CD4-positive, alpha-beta T cell (primary cell): ENCODE results near the gene TFE3. TPM values are rescaled to one million over a fixed set of nuclear protein-coding genes. Genes with fewer than 3 reads are reported as not detected.
A peak's percentile ranks its signal among the peaks of the same experiment; 100 is the strongest.

Experiments used
- ATAC-seq: fragments of 200-7000 bp; cut with Tn5 transposase; one replicate; pipeline ENCODE4 v1.10.0; 2022; ENCODE audit warnings: mild to moderate bottlenecking; ENCODE audit not compliant: poor library complexity
- CTCF ChIA-PET: fragments of 350-600 bp; sonication (Branson Sonifier 250); formaldehyde crosslinking; loops from one replicate; lab custom pipeline; 2021; ENCODE audit warnings: antibody characterized with exemption, inconsistent platforms; lab: Charles Lee
- POLR2A ChIA-PET: fragments of 350-600 bp; sonication (Branson Sonifier 250); formaldehyde crosslinking; loops from one replicate; lab custom pipeline; 2021; ENCODE audit warnings: antibody characterized with exemption, inconsistent platforms; lab: Charles Lee
- DNase-seq, 14 experiments: peaks; one replicate each; pipeline ENCODE4 v3.0.0-alpha.2; 2013 to 2020; ENCODE audit warnings: mixed read lengths in 2 of 14
- H3K27ac ChIP-seq, 2 donors: one replicate each; pipeline versions ENCODE4 v1.5.1 to v1.7.0; 2013; ENCODE audit warnings: low read length in 2 of 2, low read depth in 1 of 2, mild to moderate bottlenecking in 1 of 2
- H3K27me3 ChIP-seq, 2 experiments: 1 replicate in 1 of 2; 2 replicates in 1 of 2; pipeline versions ENCODE4 v1.6.1 to v1.7.0; 2013; ENCODE audit warnings: low read length in 2 of 2, control low read depth in 1 of 2, mild to moderate bottlenecking in 1 of 2, moderate library complexity in 1 of 2; ENCODE audit not compliant: insufficient read depth in 2 of 2, control insufficient read depth in 1 of 2
- H3K36me3 ChIP-seq: one replicate; pipeline ENCODE4 v1.6.1; 2013; ENCODE audit warnings: low read length, control low read depth; ENCODE audit not compliant: insufficient read depth
- H3K4me1 ChIP-seq: one replicate; pipeline ENCODE4 v1.6.1; 2013; ENCODE audit warnings: low read length, control low read depth; ENCODE audit not compliant: insufficient read depth
- H3K4me3 ChIP-seq: one replicate; pipeline ENCODE4 v1.5.1; 2013; ENCODE audit warnings: mild to moderate bottlenecking, low read length, moderate library complexity
- H3K9me3 ChIP-seq, 2 experiments: 1 replicate in 1 of 2; 2 replicates in 1 of 2; pipeline versions ENCODE4 v1.6.1 to v1.7.0; 2013; ENCODE audit warnings: low read length in 2 of 2, mild to moderate bottlenecking in 2 of 2, control low read depth in 1 of 2, moderate library complexity in 1 of 2; ENCODE audit not compliant: control insufficient read depth in 1 of 2, insufficient read depth in 1 of 2
- H3K27ac Mint-ChIP-seq: one replicate; pipeline ENCODE4 v1.8.0; 2020; ENCODE audit warnings: mixed read lengths
- H3K27me3 Mint-ChIP-seq: one replicate; pipeline ENCODE4 v1.8.0; 2021; ENCODE audit warnings: mixed read lengths
- H3K36me3 Mint-ChIP-seq: one replicate; pipeline ENCODE4 v1.8.0; 2021; ENCODE audit warnings: low read depth, mixed read lengths
- H3K4me1 Mint-ChIP-seq: one replicate; pipeline ENCODE4 v1.8.0; 2021; ENCODE audit warnings: low read depth, mixed read lengths
- H3K4me3 Mint-ChIP-seq: one replicate; pipeline ENCODE4 v1.8.0; 2020; ENCODE audit warnings: mild to moderate bottlenecking, mixed read lengths
- H3K9me3 Mint-ChIP-seq: one replicate; pipeline ENCODE4 v1.8.0; 2020; ENCODE audit warnings: mixed read lengths
- intact Hi-C, 2 experiments: fragments of 100-400 bp; cut with DNase I in 1 of 2; cut with micrococcal nuclease in 1 of 2; formaldehyde crosslinking; loops; one replicate each; pipeline versions ENCODE4 v1.15.1 to v1.9.0; 2023 to 2025; cut with DNase I, micrococcal nuclease
- total RNA-seq, 174 experiments: library from RNA in 2 of 174; stranded (reverse) in 2 of 174; gene quantifications; one replicate each; pipeline ENCODE4 v1.2.3 and lab custom pipeline; 2021 to 2026
- TF ChIP-seq, protein P1 (sequence below): fragments of 200-600 bp; IDR thresholded peaks from one replicate; pipeline ENCODE4 v1.8.0; 2022; ENCODE audit warnings: antibody characterized with exemption, mild to moderate bottlenecking

Gene TFE3
- total RNA-seq, 2 experiments from 2014 or later: 38.6 to 40.9 TPM

- ATAC-seq: no peak
- Histone ChIP-seq H3K4me3 (peak overlapping the region; percentile 66), H3K27ac (peak overlapping the region; percentile 84 to 88), H3K36me3 (peaks cover 21% of the 10 kb centered on the region), H3K4me1 (peaks cover 42% of the 10 kb centered on the region), H3K9me3 (no peaks in the 10 kb centered on the region), H3K27me3 (no peaks in the 10 kb centered on the region)
- DNase-seq: peak in 3 of 14 experiments; percentile 14 to 28 (median 25)
- TF ChIP-seq, protein P1, sequence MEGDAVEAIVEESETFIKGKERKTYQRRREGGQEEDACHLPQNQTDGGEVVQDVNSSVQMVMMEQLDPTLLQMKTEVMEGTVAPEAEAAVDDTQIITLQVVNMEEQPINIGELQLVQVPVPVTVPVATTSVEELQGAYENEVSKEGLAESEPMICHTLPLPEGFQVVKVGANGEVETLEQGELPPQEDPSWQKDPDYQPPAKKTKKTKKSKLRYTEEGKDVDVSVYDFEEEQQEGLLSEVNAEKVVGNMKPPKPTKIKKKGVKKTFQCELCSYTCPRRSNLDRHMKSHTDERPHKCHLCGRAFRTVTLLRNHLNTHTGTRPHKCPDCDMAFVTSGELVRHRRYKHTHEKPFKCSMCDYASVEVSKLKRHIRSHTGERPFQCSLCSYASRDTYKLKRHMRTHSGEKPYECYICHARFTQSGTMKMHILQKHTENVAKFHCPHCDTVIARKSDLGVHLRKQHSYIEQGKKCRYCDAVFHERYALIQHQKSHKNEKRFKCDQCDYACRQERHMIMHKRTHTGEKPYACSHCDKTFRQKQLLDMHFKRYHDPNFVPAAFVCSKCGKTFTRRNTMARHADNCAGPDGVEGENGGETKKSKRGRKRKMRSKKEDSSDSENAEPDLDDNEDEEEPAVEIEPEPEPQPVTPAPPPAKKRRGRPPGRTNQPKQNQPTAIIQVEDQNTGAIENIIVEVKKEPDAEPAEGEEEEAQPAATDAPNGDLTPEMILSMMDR: no peak
- peaks cover 39% of the 10 kb centered on the region for H3K4me1 Mint-ChIP-seq
- peak overlapping the region; percentile 96 for H3K4me3 Mint-ChIP-seq
- POLR2A ChIA-PET: interaction anchor here (1.0 to 3.1 kb wide), 7 partner anchors 38 to 468 kb away, joined by 3 to 30 read pairs (median 10); partner anchors contain the start of genes GRIPAP1, OTUD5, RBM3 and TIMM17B
- no peaks in the 10 kb centered on the region for H3K9me3 Mint-ChIP-seq
- H3K36me3 Mint-ChIP-seq: peaks cover 23% of the 10 kb centered on the region
- CTCF ChIA-PET: no interaction called here
- H3K27ac Mint-ChIP-seq: peak overlapping the region; percentile 94
- no peaks in the 10 kb centered on the region for H3K27me3 Mint-ChIP-seq
- intact Hi-C loops: loop anchor here (2.0 to 5.0 kb wide), 10 partner anchors 33 to 235 kb away; partner anchors contain the start of genes GRIPAP1 (in 1 of the 2), OTUD5 (in 1 of the 2), PQBP1 (in 1 of the 2) and PRAF2 (in 1 of the 2)
Measured at GRCh38 chrX:49041744-49042580, 1.2 kb downstream of the TFE3 start.

GRCh38 chrX:49040376-49040955 lies 2.7 kb downstream of the TFE3 start:
- Mint-ChIP-seq H3K4me3 (peak overlapping the region; percentile 66), H3K4me1 (peaks cover 39% of the 10 kb centered on the region), H3K27me3 (no peaks in the 10 kb centered on the region), H3K9me3 (no peaks in the 10 kb centered on the region), H3K36me3 (peaks cover 23% of the 10 kb centered on the region), H3K27ac (peak overlapping the region; percentile 80)
- Histone ChIP-seq H3K27ac (no peak overlapping the region), H3K36me3 (peaks cover 22% of the 10 kb centered on the region), H3K9me3 (no peaks in the 10 kb centered on the region), H3K4me1 (peaks cover 42% of the 10 kb centered on the region), H3K27me3 (no peaks in the 10 kb centered on the region), H3K4me3 (no peak overlapping the region)
- TF ChIP-seq, protein P1: no peak
- ChIA-PET POLR2A (interaction anchor here (0.7 to 2.3 kb wide), 2 partner anchors 33 to 82 kb away, joined by 3 to 12 read pairs; partner anchors contain the start of genes OTUD5 and PRAF2), CTCF (interaction anchor here (1.1 kb wide), 1 partner anchor 252 kb away, joined by 3 read pairs; no protein-coding TSS in a partner anchor)
- ATAC-seq (no peak), DNase-seq (no peak)
- intact Hi-C loops: loop anchor here (2.0 to 5.0 kb wide), 6 partner anchors 37 to 233 kb away; partner anchors contain the start of genes OTUD5 (in 1 of the 2), PQBP1 (in 1 of the 2), TIMM17B (in 1 of the 2) and WDR45 (in 1 of the 2)
